GM19043 (cell line): ENCODE results near the gene PFKFB1.
"Not testable (repeated sequence)": the region's sequence is repeated elsewhere in the genome, so short reads cannot be mapped to it uniquely, and the experiment has no call there.

Source experiments
- ATAC-seq: cut with Tn5 transposase; IDR thresholded peaks from one replicate; pipeline ENCODE4 v1.9.1; 2021; ENCODE audit warnings: low read depth; ENCODE audit not compliant: unreplicated experiment

Gene PFKFB1

GRCh38 chrX:54994668-54995351 lies 822 bp upstream of the PFKFB1 start:
- no peak for ATAC-seq

GRCh38 chrX:54992911-54993622 lies 921 bp downstream of the PFKFB1 start:
- ATAC-seq: no peak

GRCh38 chrX:54991706-54992105 lies 2.3 kb downstream of the PFKFB1 start:
- ATAC-seq: no peak

GRCh38 chrX:54983306-54983705 lies 10.7 kb downstream of the PFKFB1 start:
- not testable (repeated sequence) for ATAC-seq

GRCh38 chrX:54980334-54980733 lies 13.7 kb downstream of the PFKFB1 start:
- no peak for ATAC-seq

GRCh38 chrX:54979432-54979831 lies 14.6 kb downstream of the PFKFB1 start:
- ATAC-seq: no peak

- ATAC-seq: no peak
Measured at GRCh38 chrX:54978448-54978847, 15.5 kb downstream of the PFKFB1 start.

GRCh38 chrX:54977387-54977786 lies 16.6 kb downstream of the PFKFB1 start:
- no peak for ATAC-seq

- no peak for ATAC-seq
Measured at GRCh38 chrX:54964766-54965497, 29.1 kb downstream of the PFKFB1 start.

GRCh38 chrX:54961750-54962149 lies 32.2 kb downstream of the PFKFB1 start:
- no peak for ATAC-seq

- no peak for ATAC-seq
Measured at GRCh38 chrX:54950730-54951375, 43.1 kb downstream of the PFKFB1 start.

GRCh38 chrX:54945224-54945623 lies 48.8 kb downstream of the PFKFB1 start:
- ATAC-seq: no peak

GRCh38 chrX:54944816-54945215 lies 49.2 kb downstream of the PFKFB1 start:
- ATAC-seq: no peak

GRCh38 chrX:54937416-54937815 lies 56.6 kb downstream of the PFKFB1 start:
- no peak for ATAC-seq

- no peak for ATAC-seq
Measured at GRCh38 chrX:54935306-54935705, 58.7 kb downstream of the PFKFB1 start.

GRCh38 chrX:54934890-54935289 lies 59.1 kb downstream of the PFKFB1 start:
- ATAC-seq: no peak

GRCh38 chrX:54934058-54934457 lies 59.9 kb downstream of the PFKFB1 start:
- no peak for ATAC-seq

GRCh38 chrX:54933150-54933826 lies 60.7 kb downstream of the PFKFB1 start:
- no peak for ATAC-seq

- ATAC-seq: no peak
Measured at GRCh38 chrX:54931107-54931506, 62.9 kb downstream of the PFKFB1 start.

- no peak for ATAC-seq
Measured at GRCh38 chrX:54930291-54931049, 63.5 kb downstream of the PFKFB1 start.
